Lung (tissue), 12 donors: ENCODE measurements around the gene SLC7A5. TPM values are rescaled to one million over a fixed set of nuclear protein-coding genes. Genes with fewer than 3 reads are reported as not detected.

Source experiments
- ATAC-seq: fragments of 200-7000 bp; cut with Tn5 transposase; one replicate; pipeline ENCODE4 v1.9.1; 2020; ENCODE audit warnings: moderate number of reproducible peaks; ENCODE audit not compliant: insufficient read depth, low FRiP score
- DNase-seq, 3 donors: peaks; one replicate each; pipeline ENCODE4 v3.0.0-alpha.2; 2013 to 2017
- H3K27ac ChIP-seq, 2 donors: one replicate each; pipeline ENCODE4 v1.5.1; 2013; ENCODE audit warnings: mild to moderate bottlenecking in 2 of 2, moderate library complexity in 2 of 2, control low read depth in 1 of 2, inconsistent platforms in 1 of 2, low read depth in 1 of 2, low read length in 1 of 2
- H3K27me3 ChIP-seq, 3 donors: one replicate each; pipeline ENCODE4 v1.5.1; 2013; ENCODE audit warnings: low read length in 2 of 3; ENCODE audit not compliant: control insufficient read depth in 3 of 3, insufficient read depth in 3 of 3
- H3K36me3 ChIP-seq, 4 donors: one replicate each; pipeline ENCODE4 v1.5.1; 2013; ENCODE audit warnings: low read length in 4 of 4, mild to moderate bottlenecking in 1 of 4, moderate library complexity in 1 of 4; ENCODE audit not compliant: control insufficient read depth in 4 of 4, insufficient read depth in 4 of 4
- H3K4me1 ChIP-seq, 5 donors: one replicate each; pipeline ENCODE4 v1.5.1; 2013; ENCODE audit warnings: low read length in 5 of 5, mild to moderate bottlenecking in 2 of 5, moderate library complexity in 1 of 5; ENCODE audit not compliant: control insufficient read depth in 5 of 5, insufficient read depth in 5 of 5
- H3K4me3 ChIP-seq: one replicate; pipeline ENCODE4 v1.5.1; 2013; ENCODE audit warnings: mild to moderate bottlenecking, control low read depth, moderate library complexity
- H3K9ac ChIP-seq, 2 donors: one replicate each; pipeline ENCODE4 v1.5.1; 2013; ENCODE audit warnings: low read length in 2 of 2, control low read depth in 1 of 2; ENCODE audit not compliant: insufficient read depth in 1 of 2
- H3K9me3 ChIP-seq, 4 donors: one replicate each; pipeline ENCODE4 v1.5.1; 2013; ENCODE audit warnings: low read length in 3 of 4, mild to moderate bottlenecking in 1 of 4, moderate library complexity in 1 of 4; ENCODE audit not compliant: control insufficient read depth in 4 of 4, insufficient read depth in 3 of 4
- CTCF ChIP-seq: IDR thresholded peaks from 2 replicates; pipeline ENCODE4 v1.5.1; 2012; ENCODE audit warnings: mild to moderate bottlenecking; ENCODE audit errors: control extremely low read depth, extremely low read depth
- WGBS, 2 donors: extraction: QIAGEN DNeasy Blood & Tissue Kit; methylation state at CpG; one replicate each; pipeline ENCODE4 v1.1.7; 2013; 5-methylcytosine and 5-hydroxymethylcytosine counted together
- polyA plus RNA-seq, 2 donors: library from polyadenylated mRNA; stranded (reverse); fragments of 200-250 nt; gene quantifications; one replicate each; pipeline ENCODE4 v1.2.1, GENCODE V29; 2013
- total RNA-seq, 2 donors: library from RNA; depleted of rRNA in 1 of 2; stranded (reverse); fragments of >200 nt in 1 of 2; gene quantifications; one replicate each; pipeline ENCODE4 v1.2.1, GENCODE V29; 2014 to 2021
- donor health status: control.
- donor health status: control.
- donor health status: Bipolar disorder and iron deficiency.
- donor health status: healthy.
- donor health status: DM: yes; HTN: yes; CAD: no.

The SLC7A5 gene
- total and polyA plus RNA-seq, 4 donors, result 4.0 to 36.1 (median 19.8) TPM

GRCh38 chr16:87836346-87836843 is 32.9 kb downstream of the SLC7A5 start:
- Histone ChIP-seq H3K9me3 (no peaks in the 10 kb centered on the region), H3K4me1 (peaks cover 0 to 28% (median 3%) of the 10 kb centered on the region in 5 donors), H3K4me3 (no peak overlapping the region), H3K27ac (no peak overlapping the region), H3K36me3 (peaks cover 0 to 56% (median 0%) of the 10 kb centered on the region in 4 donors), H3K27me3 (no peaks in the 10 kb centered on the region), H3K9ac (no peak overlapping the region)
- ATAC-seq, result no peak
- no peak for DNase-seq
- no peak for TF ChIP-seq CTCF
- WGBS, 2 donors, result 95% methylated on average over 17 of the region's 17 CpGs

- 85 to 87% methylated on average over 20 of the region's 20 CpGs for WGBS, 2 donors
- H3K9ac ChIP-seq, result no peak overlapping the region
- H3K9me3 ChIP-seq, result no peaks in the 10 kb centered on the region
- TF ChIP-seq CTCF, result no peak
- no peak overlapping the region for H3K4me3 ChIP-seq
- no peaks in the 10 kb centered on the region for H3K27me3 ChIP-seq
- DNase-seq (no peak), ATAC-seq (no peak)
- no peak overlapping the region for H3K27ac ChIP-seq
- H3K36me3 ChIP-seq, result peaks cover 0 to 59% (median 0%) of the 10 kb centered on the region in 4 donors
- H3K4me1 ChIP-seq, result peaks cover 0 to 28% (median 3%) of the 10 kb centered on the region in 5 donors
Measured at GRCh38 chr16:87835882-87836331, 33.4 kb downstream of the SLC7A5 start.

GRCh38 chr16:87834668-87835473 is 34.4 kb downstream of the SLC7A5 start:
- H3K9me3 ChIP-seq, result no peaks in the 10 kb centered on the region
- H3K4me3 ChIP-seq, result no peak overlapping the region
- H3K27me3 ChIP-seq, result no peaks in the 10 kb centered on the region
- TF ChIP-seq CTCF, result no peak
- H3K27ac ChIP-seq, result no peak overlapping the region
- ATAC-seq (no peak), DNase-seq (peak; percentile 77 to 87 (median 79))
- H3K9ac ChIP-seq, result peak overlapping the region in 1 of 2 donors; percentile 28
- 76 to 81% methylated on average over 24 of the region's 24 CpGs for WGBS, 2 donors
- H3K36me3 ChIP-seq, result peaks cover 0 to 56% (median 0%) of the 10 kb centered on the region in 4 donors
- H3K4me1 ChIP-seq, result peaks cover 0 to 28% (median 3%) of the 10 kb centered on the region in 5 donors
